H9 (cell line): Measurements from ENCODE around the gene SEC23A. TPM values are rescaled to one million over a fixed set of nuclear protein-coding genes. Genes with fewer than 3 reads are reported as not detected.
"Not testable (repeated sequence)": the region's sequence is repeated elsewhere in the genome, so short reads cannot be mapped to it uniquely, and the experiment has no call there.

ENCODE experiments used
- DNase-seq: peaks from one replicate; pipeline ENCODE4 v3.0.0-alpha.2; 2017
- H2AFZ ChIP-seq: one replicate; pipeline ENCODE4 v1.6.1; 2013; ENCODE audit warnings: mild to moderate bottlenecking, low read length, control low read depth, moderate library complexity
- H2AK5ac ChIP-seq: 2 replicates; pipeline ENCODE4 v1.6.1; 2013; ENCODE audit warnings: low read length, control low read depth, mixed read lengths; ENCODE audit not compliant: insufficient read length
- H2BK120ac ChIP-seq: one replicate; pipeline ENCODE4 v1.6.1; 2013; ENCODE audit warnings: low read depth, mild to moderate bottlenecking, low read length, control low read depth, inconsistent platforms; ENCODE audit not compliant: poor library complexity, severe bottlenecking
- H2BK12ac ChIP-seq: 2 replicates; pipeline ENCODE4 v1.6.1; 2013; ENCODE audit warnings: low read length, control low read depth, mixed read lengths, low read depth; ENCODE audit not compliant: insufficient read length
- H2BK15ac ChIP-seq: 2 replicates; pipeline ENCODE4 v1.6.1; 2013; ENCODE audit warnings: low read depth, low read length, control low read depth
- H2BK20ac ChIP-seq: one replicate; pipeline ENCODE4 v1.6.1; 2013; ENCODE audit warnings: low read depth, mild to moderate bottlenecking, low read length, control low read depth, inconsistent platforms; ENCODE audit not compliant: poor library complexity, severe bottlenecking
- H2BK5ac ChIP-seq: 2 replicates; pipeline ENCODE4 v1.6.1; 2013; ENCODE audit warnings: low read length, control low read depth, mixed read lengths; ENCODE audit not compliant: insufficient read length
- H3K14ac ChIP-seq: 2 replicates; pipeline ENCODE4 v1.6.1; 2013; ENCODE audit warnings: low read length, control low read depth; ENCODE audit not compliant: insufficient read depth
- H3K18ac ChIP-seq: 2 replicates; pipeline ENCODE4 v1.6.1; 2013; ENCODE audit warnings: low read depth, mild to moderate bottlenecking, mixed read lengths, low read length, control low read depth; ENCODE audit not compliant: insufficient read length
- H3K23ac ChIP-seq: 2 replicates; pipeline ENCODE4 v1.6.1; 2013; ENCODE audit warnings: low read length, control low read depth, mixed read lengths, low read depth; ENCODE audit not compliant: insufficient read length
- H3K23me2 ChIP-seq: 2 replicates; pipeline ENCODE4 v1.6.1; 2013; ENCODE audit warnings: low read depth, mild to moderate bottlenecking, mixed read lengths, low read length, control low read depth; ENCODE audit not compliant: insufficient read length, poor library complexity, severe bottlenecking
- H3K27ac ChIP-seq: 2 replicates; pipeline ENCODE4 v1.5.1; 2013; ENCODE audit warnings: low read length, control low read depth, mixed read lengths, low read depth; ENCODE audit not compliant: insufficient read length
- H3K27me3 ChIP-seq: 2 replicates; pipeline ENCODE4 v1.6.1; 2013; ENCODE audit warnings: low read length, control low read depth, inconsistent platforms; ENCODE audit not compliant: insufficient read depth
- H3K4ac ChIP-seq: 2 replicates; pipeline ENCODE4 v1.6.1; 2013; ENCODE audit warnings: low read depth, mild to moderate bottlenecking, control low read depth, inconsistent platforms, low read length, moderate library complexity
- H3K4me1 ChIP-seq: 2 replicates; pipeline ENCODE4 v1.6.1; 2013; ENCODE audit warnings: low read length, control low read depth, inconsistent platforms; ENCODE audit not compliant: insufficient read depth
- H3K4me2 ChIP-seq: 2 replicates; pipeline ENCODE4 v1.6.1; 2013; ENCODE audit warnings: low read length, control low read depth, mixed read lengths; ENCODE audit not compliant: insufficient read length, insufficient read depth
- H3K56ac ChIP-seq: 2 replicates; pipeline ENCODE4 v1.6.1; 2013; ENCODE audit warnings: low read depth, mild to moderate bottlenecking, mixed read lengths, low read length, control low read depth; ENCODE audit not compliant: insufficient read length
- H3K79me1 ChIP-seq: 2 replicates; pipeline ENCODE4 v1.6.1; 2013; ENCODE audit warnings: low read depth, mild to moderate bottlenecking, moderate library complexity, low read length, control low read depth, inconsistent platforms; ENCODE audit not compliant: insufficient read depth, poor library complexity, severe bottlenecking
- H3K79me2 ChIP-seq: 2 replicates; pipeline ENCODE4 v1.6.1; 2013; ENCODE audit warnings: low read length, control low read depth, inconsistent platforms; ENCODE audit not compliant: insufficient read depth
- H3K9ac ChIP-seq: 2 replicates; pipeline ENCODE4 v1.6.1; 2013; ENCODE audit warnings: low read length, control low read depth, mixed read lengths; ENCODE audit not compliant: insufficient read length; ENCODE audit errors: extremely low read depth
- H3K9me3 ChIP-seq: one replicate; pipeline ENCODE4 v1.6.1; 2013; ENCODE audit warnings: low read depth, low read length, inconsistent platforms; ENCODE audit not compliant: control insufficient read depth
- H3T11ph ChIP-seq: one replicate; pipeline ENCODE4 v1.6.1; 2013; ENCODE audit warnings: mild to moderate bottlenecking, low read length, control low read depth, inconsistent platforms
- H4K20me1 ChIP-seq: one replicate; pipeline ENCODE4 v1.6.1; 2013; ENCODE audit not compliant: control insufficient read depth, insufficient read length, insufficient read depth
- H4K5ac ChIP-seq: 2 replicates; pipeline ENCODE4 v1.6.1; 2013; ENCODE audit warnings: low read depth, mild to moderate bottlenecking, mixed read lengths, low read length, control low read depth; ENCODE audit not compliant: insufficient read length
- H4K8ac ChIP-seq: replicated peaks from 2 replicates; pipeline ENCODE4 v1.6.1; 2013; ENCODE audit warnings: low read length, control low read depth, mixed read lengths, low read depth; ENCODE audit not compliant: insufficient read length
- H4K91ac ChIP-seq: 2 replicates; pipeline ENCODE4 v1.6.1; 2013; ENCODE audit warnings: low read depth, mild to moderate bottlenecking, moderate library complexity, mixed read lengths, low read length, control low read depth; ENCODE audit not compliant: insufficient read length
- H3K27ac Mint-ChIP-seq, 3 experiments: 2 replicates in 2 of 3; 3 replicates in 1 of 3; pipeline ENCODE4 v1.8.0; 2020 to 2021; ENCODE audit warnings: mixed read lengths in 3 of 3, mild to moderate bottlenecking in 1 of 3, moderate library complexity in 1 of 3
- H3K27me3 Mint-ChIP-seq: 2 replicates; pipeline ENCODE4 v1.8.0; 2021; ENCODE audit warnings: low read depth, mild to moderate bottlenecking, moderate library complexity, mixed read lengths
- H3K36me3 Mint-ChIP-seq, 3 experiments: 2 replicates in 2 of 3; 3 replicates in 1 of 3; pipeline ENCODE4 v1.8.0; 2020 to 2021; ENCODE audit warnings: low read depth in 3 of 3, mixed read lengths in 3 of 3; ENCODE audit not compliant: insufficient read depth in 1 of 3
- H3K4me1 Mint-ChIP-seq, 2 experiments: 2 replicates each; pipeline ENCODE4 v1.8.0; 2020; ENCODE audit warnings: mixed read lengths in 2 of 2
- H3K4me3 Mint-ChIP-seq, 2 experiments: 2 replicates in 1 of 2; 3 replicates in 1 of 2; pipeline ENCODE4 v1.8.0; 2020 to 2021; ENCODE audit warnings: mild to moderate bottlenecking in 2 of 2, mixed read lengths in 2 of 2, moderate library complexity in 1 of 2
- H3K9me3 Mint-ChIP-seq, 2 experiments: 2 replicates in 1 of 2; 3 replicates in 1 of 2; pipeline ENCODE4 v1.8.0; 2020; ENCODE audit warnings: mild to moderate bottlenecking in 2 of 2, mixed read lengths in 2 of 2, moderate library complexity in 1 of 2
- CTCF ChIP-seq: fragments of 200-600 bp; sonication (generic); conservative IDR thresholded peaks from 3 replicates; pipeline ENCODE4 v1.8.0; 2021; ENCODE audit warnings: antibody characterized with exemption, mild to moderate bottlenecking
- WGBS: extraction: QIAGEN DNeasy Blood & Tissue Kit; methylation state at CpG from one replicate; pipeline ENCODE4 v1.1.7; 2013; ENCODE audit warnings: missing lambda C conversion rate, low lambda C conversion rate, mixed read lengths; ENCODE audit not compliant: insufficient read length; ENCODE audit errors: extremely low coverage; 5-methylcytosine and 5-hydroxymethylcytosine counted together
- total RNA-seq: library from RNA; stranded (reverse); gene quantifications from 2 replicates; pipeline ENCODE4 v1.2.1, GENCODE V29; 2021

The SEC23A gene
- total RNA-seq, 1 experiment from 2014 or later = 55.3 TPM

DNA sequence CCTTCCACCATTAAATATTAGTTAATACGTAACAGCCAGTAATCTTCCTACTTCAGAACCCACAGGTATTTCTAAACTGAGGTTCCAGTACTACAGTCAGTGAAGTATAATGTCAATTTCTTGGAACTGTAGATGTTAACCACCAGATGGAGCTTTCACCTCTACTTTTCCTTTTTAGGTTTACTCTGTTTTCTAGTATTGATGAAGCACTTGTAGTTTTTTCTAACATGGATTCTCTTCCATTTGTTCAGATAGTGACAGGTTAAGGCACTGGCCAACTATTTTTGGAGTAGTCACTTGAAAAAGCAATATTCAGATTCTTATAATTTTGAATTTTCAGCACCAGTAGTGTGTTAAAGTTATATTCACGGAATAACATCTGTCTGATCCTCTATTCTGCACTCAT lies 4.6 kb upstream of the SEC23A start:
- DNase-seq = no peak

DNA sequence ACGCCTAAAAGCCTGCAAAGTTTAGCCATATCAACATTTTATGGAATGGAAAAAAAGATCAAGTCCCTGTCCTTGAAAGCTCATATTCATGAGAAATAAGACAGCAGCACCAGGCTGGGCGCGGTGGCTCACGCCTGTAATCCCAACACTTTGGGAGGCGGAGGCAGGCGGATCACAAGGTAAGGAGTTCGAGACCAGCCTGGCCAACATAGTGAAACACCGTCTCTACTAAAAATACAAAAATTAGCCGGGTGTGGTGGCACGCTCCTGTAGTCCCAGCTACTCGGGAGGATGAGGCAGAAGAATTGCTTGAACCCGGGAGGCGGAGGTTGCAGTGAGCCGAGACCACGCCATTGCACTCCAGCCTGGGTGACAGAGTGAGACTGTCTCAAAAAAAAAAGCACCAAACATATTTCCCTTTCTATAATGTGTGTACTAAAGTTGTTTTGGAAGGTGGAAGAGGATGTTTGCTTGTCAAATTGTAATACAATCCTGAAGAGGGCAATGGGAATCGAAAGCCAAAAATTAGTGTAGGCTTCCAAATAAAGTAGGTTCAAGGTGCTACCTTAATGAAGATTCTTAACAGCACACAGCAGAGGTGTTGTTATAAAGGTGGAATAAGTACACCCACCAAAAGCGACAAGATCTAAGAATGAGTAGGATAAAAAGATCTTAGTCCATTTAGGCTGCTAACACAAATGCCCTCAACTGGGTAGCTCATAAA lies 1.2 kb upstream of the SEC23A start:
- H3K9me3 ChIP-seq, H3K27ac ChIP-seq, H3K27me3 ChIP-seq, H3K23ac ChIP-seq, H4K5ac ChIP-seq, H3T11ph ChIP-seq, H2BK20ac ChIP-seq, H2AFZ ChIP-seq, H3K27me3 Mint-ChIP-seq, H3K23me2 ChIP-seq, H3K18ac ChIP-seq, H2BK120ac ChIP-seq, H2BK5ac ChIP-seq, DNase-seq, H3K14ac ChIP-seq, H3K36me3 Mint-ChIP-seq, H4K20me1 ChIP-seq, H3K4me1 ChIP-seq, H3K79me2 ChIP-seq, H4K8ac ChIP-seq, H2AK5ac ChIP-seq, H3K79me1 ChIP-seq, H2BK15ac ChIP-seq, H3K9me3 Mint-ChIP-seq, H3K56ac ChIP-seq, H3K4ac ChIP-seq, H2BK12ac ChIP-seq, H4K91ac ChIP-seq: not testable (repeated sequence)
- Histone ChIP-seq H3K9ac (peak overlapping the region; percentile 94), H3K4me2 (peak overlapping the region; percentile 78)
- WGBS = no CpG with 5 or more reads among the region's 17 CpGs
- peak overlapping the region; percentile 97 to 98 (median 98); a peak in 6 of 7 replicates for H3K27ac Mint-ChIP-seq
- peaks cover 16 to 29% of the 10 kb centered on the region in 2 experiments for H3K4me1 Mint-ChIP-seq
- peak overlapping the region; percentile 88 to 95 for H3K4me3 Mint-ChIP-seq

More for the DNA sequence above, 4.6 kb upstream of the SEC23A start:
- no peak overlapping the region for H2BK20ac ChIP-seq
- H2BK5ac ChIP-seq = no peak overlapping the region
- no peaks in the 10 kb centered on the region for H3K79me2 ChIP-seq
- no peak overlapping the region for H3K4me2 ChIP-seq
- H3K27me3 ChIP-seq = no peaks in the 10 kb centered on the region
- H3K27ac ChIP-seq = no peak overlapping the region
- H3T11ph ChIP-seq = no peak overlapping the region
- H3K79me1 ChIP-seq = no peaks in the 10 kb centered on the region
- no peak overlapping the region for H2BK12ac ChIP-seq
- H4K20me1 ChIP-seq = no peaks in the 10 kb centered on the region
- no peaks in the 10 kb centered on the region for H3K4me1 ChIP-seq
- H3K36me3 Mint-ChIP-seq = no peaks in the 10 kb centered on the region; a peak in 1 of 7 replicates
- no peak overlapping the region for H3K14ac ChIP-seq
- H4K91ac ChIP-seq = no peak overlapping the region
- H3K4ac ChIP-seq = no peak overlapping the region
- H3K23me2 ChIP-seq = peaks cover 5% of the 10 kb centered on the region
- H3K9ac ChIP-seq = no peak overlapping the region
- no peak overlapping the region for H4K8ac ChIP-seq
- H3K23ac ChIP-seq = no peak overlapping the region
- no peak overlapping the region for H3K56ac ChIP-seq
- WGBS = no CpG with 5 or more reads among the region's 2 CpGs
- no peak overlapping the region for H2BK120ac ChIP-seq
- H2AK5ac ChIP-seq = no peak overlapping the region
- H3K9me3 ChIP-seq = no peaks in the 10 kb centered on the region
- no peak overlapping the region for H4K5ac ChIP-seq
- H3K4me3 Mint-ChIP-seq = no peak overlapping the region
- H3K18ac ChIP-seq = no peak overlapping the region
- no peak overlapping the region for H2AFZ ChIP-seq
- H3K9me3 Mint-ChIP-seq = no peaks in the 10 kb centered on the region
- no peak overlapping the region for H2BK15ac ChIP-seq
- TF ChIP-seq CTCF = peak; percentile 70
- H3K27ac Mint-ChIP-seq = no peak overlapping the region
- no peaks in the 10 kb centered on the region for H3K27me3 Mint-ChIP-seq
- peaks cover 10 to 13% of the 10 kb centered on the region in 2 experiments for H3K4me1 Mint-ChIP-seq
